Body of pancreas (tissue), 4 donors: ENCODE measurements around the gene OR10P1. TPM values are rescaled to one million over a fixed set of nuclear protein-coding genes. Genes with fewer than 3 reads are reported as not detected.
"Not testable (repeated sequence)": the region's sequence is repeated elsewhere in the genome, so short reads cannot be mapped to it uniquely, and the experiment has no call there.

Source experiments
- ATAC-seq: fragments of 150-250 bp; one replicate; pipeline ENCODE4 v1.9.1; 2016
- DNase-seq, 4 donors: peaks; one replicate each; pipeline ENCODE4 v3.0.0-alpha.2; 2019
- H3K27ac ChIP-seq, 4 donors: fragments of 200-600 bp; sonication (generic); 1 replicate in 3 of 4; 2 replicates in 1 of 4; pipeline versions ENCODE4 v1.5.1 to v1.6.1; 2016 to 2019; ENCODE audit warnings: mild to moderate bottlenecking in 1 of 4, mixed read lengths in 1 of 4, moderate library complexity in 1 of 4
- H3K27me3 ChIP-seq, 2 donors: fragments of 200-600 bp; sonication (generic); one replicate each; pipeline ENCODE4 v1.6.0; 2016; ENCODE audit warnings: mild to moderate bottlenecking in 1 of 2
- H3K36me3 ChIP-seq, 2 donors: fragments of 200-600 bp; sonication (generic); replicated peaks in 1 of 2; 2 replicates each; pipeline ENCODE4 v1.5.1; 2016; ENCODE audit warnings: low read depth in 2 of 2; ENCODE audit not compliant: insufficient read depth in 1 of 2
- H3K4me1 ChIP-seq: fragments of 200-600 bp; sonication (generic); one replicate; pipeline ENCODE4 v1.6.0; 2016
- H3K4me3 ChIP-seq, 2 donors: fragments of 200-600 bp; sonication (generic); 1 replicate in 1 of 2; 2 replicates in 1 of 2; pipeline ENCODE4 v1.5.1; 2016 to 2019
- H3K9me3 ChIP-seq, 3 donors: fragments of 200-600 bp; sonication (generic); 1 replicate in 2 of 3; 2 replicates in 1 of 3; pipeline ENCODE4 v1.5.1; 2016
- POLR2A ChIP-seq, 3 donors: fragments of 450-650 bp; IDR thresholded peaks; one replicate each; pipeline ENCODE4 v1.6.1; 2016; ENCODE audit warnings: antibody characterized with exemption in 3 of 3, mild to moderate bottlenecking in 2 of 3
- WGBS, 2 donors: methylation state at CpG; one replicate each; pipeline ENCODE4 v1.1.5; 2017; 5-methylcytosine and 5-hydroxymethylcytosine counted together
- intact Hi-C: fragments of 100-400 bp; cut with DNase I; formaldehyde crosslinking; loops from one replicate; pipeline ENCODE4 v1.15.1; 2023
- total RNA-seq, 2 donors: library from RNA; depleted of rRNA; stranded (reverse); fragments of >200 nt; gene quantifications; one replicate each; pipeline ENCODE4 v1.1.0, GENCODE V29; 2016
- TF ChIP-seq, protein P1 (sequence below), 7 experiments: fragments of 450-650 bp in 4 of 7; fragments of 200-600 bp in 3 of 7; sonication (generic) in 3 of 7; IDR thresholded peaks; one replicate each; pipeline ENCODE4 v1.5.1; 2016 to 2019; ENCODE audit warnings: antibody characterized with exemption in 7 of 7

The OR10P1 gene
- not detected for total RNA-seq

- no peak for DNase-seq
- no peak within 1 kb of the TSS for H3K27ac ChIP-seq
Observed at GRCh38 chr12:55636853-55637252, at the start of gene OR10P1. Gene OR10P1 (plus strand): TSS chr12:55636892. CDS start chr12:55636892, 0 bp downstream.

GRCh38 chr12:55590152-55590551 is 46.5 kb upstream of the OR10P1 start:
- DNase-seq, intact Hi-C loops, H3K36me3 ChIP-seq, H3K27ac ChIP-seq, H3K9me3 ChIP-seq, H3K4me3 ChIP-seq, H3K27me3 ChIP-seq, ATAC-seq, H3K4me1 ChIP-seq: not testable (repeated sequence)
- 67 to 78% methylated on average over 9 to 12 of the region's 12 CpGs for WGBS, 2 donors

More at GRCh38 chr12:55636853-55637252, at the start of gene OR10P1:
- WGBS, 2 donors, result 78 to 80% methylated on average over 6 of the region's 6 CpGs
- no peaks in the 10 kb centered on the region for H3K27me3 ChIP-seq
- intact Hi-C loops, result no loop called here
- no peaks in the 10 kb centered on the region for H3K4me1 ChIP-seq
- no peak within 1 kb of the TSS for H3K4me3 ChIP-seq
- TF ChIP-seq, protein P1, sequence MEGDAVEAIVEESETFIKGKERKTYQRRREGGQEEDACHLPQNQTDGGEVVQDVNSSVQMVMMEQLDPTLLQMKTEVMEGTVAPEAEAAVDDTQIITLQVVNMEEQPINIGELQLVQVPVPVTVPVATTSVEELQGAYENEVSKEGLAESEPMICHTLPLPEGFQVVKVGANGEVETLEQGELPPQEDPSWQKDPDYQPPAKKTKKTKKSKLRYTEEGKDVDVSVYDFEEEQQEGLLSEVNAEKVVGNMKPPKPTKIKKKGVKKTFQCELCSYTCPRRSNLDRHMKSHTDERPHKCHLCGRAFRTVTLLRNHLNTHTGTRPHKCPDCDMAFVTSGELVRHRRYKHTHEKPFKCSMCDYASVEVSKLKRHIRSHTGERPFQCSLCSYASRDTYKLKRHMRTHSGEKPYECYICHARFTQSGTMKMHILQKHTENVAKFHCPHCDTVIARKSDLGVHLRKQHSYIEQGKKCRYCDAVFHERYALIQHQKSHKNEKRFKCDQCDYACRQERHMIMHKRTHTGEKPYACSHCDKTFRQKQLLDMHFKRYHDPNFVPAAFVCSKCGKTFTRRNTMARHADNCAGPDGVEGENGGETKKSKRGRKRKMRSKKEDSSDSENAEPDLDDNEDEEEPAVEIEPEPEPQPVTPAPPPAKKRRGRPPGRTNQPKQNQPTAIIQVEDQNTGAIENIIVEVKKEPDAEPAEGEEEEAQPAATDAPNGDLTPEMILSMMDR (IDR thresholded peaks at IDR 0.05), result no peak
- TF ChIP-seq POLR2A (IDR thresholded peaks at IDR 0.05), result no peak
- ATAC-seq, result no peak
- H3K9me3 ChIP-seq, result no peaks in the 10 kb centered on the region
- H3K36me3 ChIP-seq, result no peaks in the 10 kb centered on the region

GRCh38 chr12:55607821-55608594 is 28.7 kb upstream of the OR10P1 start:
- ATAC-seq, result no peak
- TF ChIP-seq POLR2A (IDR thresholded peaks at IDR 0.05), result no peak
- no peak for DNase-seq
- intact Hi-C loops, result no loop called here
- Histone ChIP-seq H3K27ac (no peak overlapping the region), H3K4me1 (no peaks in the 10 kb centered on the region), H3K4me3 (no peak overlapping the region), H3K36me3 (no peaks in the 10 kb centered on the region), H3K27me3 (no peaks in the 10 kb centered on the region), H3K9me3 (no peaks in the 10 kb centered on the region)
- WGBS, 2 donors, result 74% methylated on average over 8 of the region's 8 CpGs

- Histone ChIP-seq H3K27ac (no peak overlapping the region), H3K9me3 (peaks cover 0 to 8% (median 0%) of the 10 kb centered on the region in 3 donors), H3K4me1 (no peaks in the 10 kb centered on the region), H3K36me3 (no peaks in the 10 kb centered on the region), H3K4me3 (no peak overlapping the region), H3K27me3 (no peaks in the 10 kb centered on the region)
- 83 to 88% methylated on average over 1 of the region's 1 CpG for WGBS, 2 donors
- intact Hi-C loops, result no loop called here
- ATAC-seq (no peak), DNase-seq (no peak)
- TF ChIP-seq POLR2A (IDR thresholded peaks at IDR 0.05), result no peak
- TF ChIP-seq, protein P1 (IDR thresholded peaks at IDR 0.05), result no peak
Observed at GRCh38 chr12:55610598-55610997, 26.1 kb upstream of the OR10P1 start.

GRCh38 chr12:55612646-55613045 is 24.0 kb upstream of the OR10P1 start:
- no peaks in the 10 kb centered on the region for H3K27me3 ChIP-seq
- intact Hi-C loops, result no loop called here
- no peaks in the 10 kb centered on the region for H3K36me3 ChIP-seq
- H3K9me3 ChIP-seq, result peaks cover 0 to 18% (median 0%) of the 10 kb centered on the region in 3 donors
- TF ChIP-seq, protein P1 (IDR thresholded peaks at IDR 0.05), result no peak
- no peak for TF ChIP-seq POLR2A (IDR thresholded peaks at IDR 0.05)
- WGBS, 2 donors, result 53 to 63% methylated on average over 2 of the region's 2 CpGs
- DNase-seq (no peak), ATAC-seq (no peak)
- no peaks in the 10 kb centered on the region for H3K4me1 ChIP-seq
- no peak overlapping the region for H3K27ac ChIP-seq
- H3K4me3 ChIP-seq, result no peak overlapping the region
